ENCODE data around the gene TNS2. TPM values are rescaled to one million over a fixed set of nuclear protein-coding genes. Genes with fewer than 3 reads are reported as not detected.
A peak's percentile ranks its signal among the peaks of the same experiment; 100 is the strongest.

Gene TNS2
- total RNA-seq, 1 donor from 2014 or later: 10.8 TPM

GRCh38 chr12:53096089-53096741, 46.4 kb downstream of the TNS2 start:
- H3K4me3 ChIP-seq (ENCODE audit: low read depth, low read length): no peak overlapping the region
- no peak for TF ChIP-seq CTCF (conservative IDR thresholded peaks at IDR 0.05; ENCODE audit: low read depth, low read length)
- DNase-seq (ENCODE audit: low read depth): no peak

GRCh38 chr12:53096759-53097158, 46.9 kb downstream of the TNS2 start:
- no peak for TF ChIP-seq CTCF (conservative IDR thresholded peaks at IDR 0.05; ENCODE audit: low read depth, low read length)
- H3K4me3 ChIP-seq (ENCODE audit: low read depth, low read length): peak overlapping the region; percentile 72
- no peak for DNase-seq (ENCODE audit: low read depth)

DNA sequence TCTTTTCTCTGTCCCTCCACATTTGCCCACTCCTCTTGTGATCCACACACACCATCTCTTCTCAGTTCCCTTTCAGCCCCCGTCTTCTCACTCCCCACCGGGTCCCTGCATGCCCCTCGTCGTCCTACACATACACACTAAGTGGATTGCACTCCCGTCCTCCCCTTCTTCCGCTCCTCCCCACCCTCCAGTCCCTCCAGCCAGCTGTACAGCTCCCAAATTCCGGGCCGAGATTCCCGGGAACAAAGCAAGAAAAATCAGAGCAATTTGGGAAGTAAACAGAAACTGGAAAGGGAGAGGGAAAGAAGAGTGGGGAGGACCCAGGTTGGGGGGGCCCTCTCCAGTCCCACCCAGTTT, 47.3 kb downstream of the TNS2 start:
- no peak for TF ChIP-seq CTCF (conservative IDR thresholded peaks at IDR 0.05; ENCODE audit: low read depth, low read length)
- peak overlapping the region; percentile 72 for H3K4me3 ChIP-seq (ENCODE audit: low read depth, low read length)
- DNase-seq (ENCODE audit: low read depth): no peak

GRCh38 chr12:53097564-53098353, 47.9 kb downstream of the TNS2 start, which contains the start of gene IGFBP6:
Gene IGFBP6, plus strand, starts transcription at chr12:53097667. Its CDS starts 51 bp downstream, at chr12:53097718.
- DNase-seq (ENCODE audit: low read depth): no peak
- peak within 1 kb of the TSS; percentile 72 for H3K4me3 ChIP-seq (ENCODE audit: low read depth, low read length)
- no peak for TF ChIP-seq CTCF (conservative IDR thresholded peaks at IDR 0.05; ENCODE audit: low read depth, low read length)

DNA sequence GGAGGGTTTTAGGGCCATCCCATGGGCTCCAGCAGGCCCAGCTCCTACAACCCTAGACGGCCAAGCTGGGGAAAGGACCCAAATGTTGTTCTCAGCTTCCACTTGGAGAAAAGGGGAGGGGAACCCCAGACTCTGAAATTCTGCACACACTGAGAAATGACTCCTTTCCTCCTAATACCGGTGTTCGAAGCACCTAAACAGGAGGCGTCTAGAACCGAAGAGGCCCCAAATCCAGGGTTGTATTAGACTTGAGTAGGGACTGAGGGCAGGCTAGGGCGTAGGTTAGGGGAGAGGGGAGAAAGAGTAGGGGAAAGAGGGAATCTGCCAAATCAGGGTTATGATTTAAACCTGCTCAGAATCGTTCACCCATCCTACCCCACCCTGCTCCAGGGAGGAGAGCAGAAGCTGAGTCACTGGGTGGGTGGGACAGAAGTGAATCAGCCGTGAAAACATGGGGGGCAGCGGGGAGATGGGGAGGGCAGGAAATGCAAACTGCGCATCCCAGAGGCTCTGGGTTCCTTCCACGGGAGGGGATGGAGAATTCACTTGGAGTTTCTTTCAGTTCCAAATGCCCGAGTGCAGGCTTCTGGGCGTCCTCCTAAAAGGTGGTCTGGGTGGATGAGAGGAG, 48.6 kb downstream of the TNS2 start:
- no peak for TF ChIP-seq CTCF (conservative IDR thresholded peaks at IDR 0.05; ENCODE audit: low read depth, low read length)
- H3K4me3 ChIP-seq (ENCODE audit: low read depth, low read length): peak overlapping the region; percentile 72
- DNase-seq (ENCODE audit: low read depth): no peak

- no peak for DNase-seq (ENCODE audit: low read depth)
- peak overlapping the region; percentile 72 for H3K4me3 ChIP-seq (ENCODE audit: low read depth, low read length)
- peak; percentile 96 for TF ChIP-seq CTCF (conservative IDR thresholded peaks at IDR 0.05; ENCODE audit: low read depth, low read length)
Measured at GRCh38 chr12:53099071-53099882, 49.4 kb downstream of the TNS2 start.
